ENCODE data around the gene ATP6V0A1. TPM values are rescaled to one million over a fixed set of nuclear protein-coding genes. Genes with fewer than 3 reads are reported as not detected.

Gene ATP6V0A1
- total RNA-seq, 1 donor from 2014 or later = 40.4 TPM

GRCh38 chr17:42508426-42509165, 49.9 kb downstream of the ATP6V0A1 start:
- peaks cover 5% of the 10 kb centered on the region for H3K27me3 Mint-ChIP-seq (ENCODE audit: insufficient read depth, low read depth)
- no peaks in the 10 kb centered on the region for H3K9me3 ChIP-seq (ENCODE audit: low read depth)
- H3K4me1 ChIP-seq = peaks cover 9% of the 10 kb centered on the region
- no peak overlapping the region for H3K4me2 ChIP-seq
- no peaks in the 10 kb centered on the region for H3K27me3 ChIP-seq
- no peak overlapping the region for H3K4me3 Mint-ChIP-seq
- H3K27ac Mint-ChIP-seq = no peak overlapping the region
- peaks cover 28% of the 10 kb centered on the region for H3K36me3 Mint-ChIP-seq
- no peaks in the 10 kb centered on the region for H3K79me2 ChIP-seq (ENCODE audit: low read depth)
- H3K9me3 Mint-ChIP-seq = no peaks in the 10 kb centered on the region
- H3K4me1 Mint-ChIP-seq = peaks cover 30% of the 10 kb centered on the region
- H3K36me3 ChIP-seq = no peaks in the 10 kb centered on the region
- H2AFZ ChIP-seq (replicated peaks) = no peak overlapping the region
- no peak for DNase-seq (ENCODE audit: low spot score)
- H3F3A ChIP-seq (ENCODE audit: low read depth) = no peaks in the 10 kb centered on the region
- no peak overlapping the region for H3K4me3 ChIP-seq
- TF ChIP-seq EZH2 (IDR thresholded peaks at IDR 0.05) (no peak), EZH2phosphoT487 (IDR thresholded peaks at IDR 0.05) (no peak)
- H3K9ac ChIP-seq = no peak overlapping the region
- no peak overlapping the region for H3K27ac ChIP-seq
- no peaks in the 10 kb centered on the region for H4K20me1 ChIP-seq (ENCODE audit: low read depth)

DNA sequence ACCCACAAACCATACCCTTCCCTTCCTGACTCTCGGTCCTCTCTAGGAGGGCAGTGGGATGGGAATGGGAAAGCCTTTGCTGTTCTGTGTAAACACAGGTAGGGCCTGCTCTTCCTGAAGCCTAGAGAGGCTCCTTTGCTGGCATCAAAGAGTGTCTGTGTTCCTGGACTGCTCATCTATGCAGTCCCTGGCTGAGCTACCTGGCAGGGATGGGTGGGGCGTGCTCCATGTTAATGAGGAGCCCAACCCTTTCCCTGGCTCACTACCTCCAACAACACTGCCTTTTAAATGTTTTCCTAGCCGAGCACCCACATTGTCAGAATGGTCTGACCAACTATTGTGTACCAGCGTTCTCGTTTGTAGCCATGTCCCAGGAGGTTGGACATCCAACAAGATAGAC, 50.7 kb downstream of the ATP6V0A1 start:
- H3K9me3 ChIP-seq (ENCODE audit: low read depth) = no peaks in the 10 kb centered on the region
- H3K4me1 Mint-ChIP-seq = peaks cover 30% of the 10 kb centered on the region
- H2AFZ ChIP-seq (replicated peaks) = no peak overlapping the region
- no peak overlapping the region for H3K4me3 ChIP-seq
- no peak overlapping the region for H3K4me2 ChIP-seq
- no peaks in the 10 kb centered on the region for H3K9me3 Mint-ChIP-seq
- no peaks in the 10 kb centered on the region for H3K79me2 ChIP-seq (ENCODE audit: low read depth)
- peaks cover 5% of the 10 kb centered on the region for H3K27me3 Mint-ChIP-seq (ENCODE audit: insufficient read depth, low read depth)
- H3K4me1 ChIP-seq = peaks cover 12% of the 10 kb centered on the region
- no peak for DNase-seq (ENCODE audit: low spot score)
- H3K4me3 Mint-ChIP-seq = no peak overlapping the region
- H3K36me3 Mint-ChIP-seq = peaks cover 28% of the 10 kb centered on the region
- H3K36me3 ChIP-seq = no peaks in the 10 kb centered on the region
- no peak overlapping the region for H3K27ac Mint-ChIP-seq
- no peak overlapping the region for H3K27ac ChIP-seq
- H3K27me3 ChIP-seq = no peaks in the 10 kb centered on the region
- no peaks in the 10 kb centered on the region for H3F3A ChIP-seq (ENCODE audit: low read depth)
- TF ChIP-seq EZH2 (IDR thresholded peaks at IDR 0.05) = no peak
- TF ChIP-seq EZH2phosphoT487 (IDR thresholded peaks at IDR 0.05) = no peak
- TF ChIP-seq, protein P1, sequence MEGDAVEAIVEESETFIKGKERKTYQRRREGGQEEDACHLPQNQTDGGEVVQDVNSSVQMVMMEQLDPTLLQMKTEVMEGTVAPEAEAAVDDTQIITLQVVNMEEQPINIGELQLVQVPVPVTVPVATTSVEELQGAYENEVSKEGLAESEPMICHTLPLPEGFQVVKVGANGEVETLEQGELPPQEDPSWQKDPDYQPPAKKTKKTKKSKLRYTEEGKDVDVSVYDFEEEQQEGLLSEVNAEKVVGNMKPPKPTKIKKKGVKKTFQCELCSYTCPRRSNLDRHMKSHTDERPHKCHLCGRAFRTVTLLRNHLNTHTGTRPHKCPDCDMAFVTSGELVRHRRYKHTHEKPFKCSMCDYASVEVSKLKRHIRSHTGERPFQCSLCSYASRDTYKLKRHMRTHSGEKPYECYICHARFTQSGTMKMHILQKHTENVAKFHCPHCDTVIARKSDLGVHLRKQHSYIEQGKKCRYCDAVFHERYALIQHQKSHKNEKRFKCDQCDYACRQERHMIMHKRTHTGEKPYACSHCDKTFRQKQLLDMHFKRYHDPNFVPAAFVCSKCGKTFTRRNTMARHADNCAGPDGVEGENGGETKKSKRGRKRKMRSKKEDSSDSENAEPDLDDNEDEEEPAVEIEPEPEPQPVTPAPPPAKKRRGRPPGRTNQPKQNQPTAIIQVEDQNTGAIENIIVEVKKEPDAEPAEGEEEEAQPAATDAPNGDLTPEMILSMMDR (IDR thresholded peaks at IDR 0.05) = no peak
- H4K20me1 ChIP-seq (ENCODE audit: low read depth) = no peaks in the 10 kb centered on the region
- H3K9ac ChIP-seq = no peak overlapping the region

DNA sequence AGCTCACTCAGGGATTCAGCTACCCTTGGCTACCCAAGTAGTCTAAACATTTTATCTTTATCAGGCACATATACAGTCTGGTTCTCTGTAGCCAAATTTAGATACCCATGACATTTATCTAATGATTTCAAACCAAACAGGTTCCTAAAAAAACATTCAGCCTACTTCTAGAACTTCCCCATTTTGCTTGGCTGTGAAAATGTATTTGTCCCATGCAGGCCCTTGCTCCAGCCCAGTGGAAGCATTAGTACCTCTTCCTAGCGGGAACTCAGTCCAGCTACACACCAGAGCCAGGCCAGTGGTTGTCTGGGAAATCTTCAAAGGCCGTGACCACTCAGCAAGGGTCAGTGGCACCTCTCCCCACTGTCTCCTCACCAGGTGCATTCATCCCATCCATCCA, 51.2 kb downstream of the ATP6V0A1 start:
- Histone ChIP-seq H3K4me2 (no peak overlapping the region), H3K79me2 (ENCODE audit: low read depth) (no peaks in the 10 kb centered on the region), H3K27me3 (no peaks in the 10 kb centered on the region), H2AFZ (replicated peaks) (no peak overlapping the region), H3K27ac (no peak overlapping the region), H3K4me3 (no peak overlapping the region), H3K9ac (no peak overlapping the region), H4K20me1 (ENCODE audit: low read depth) (no peaks in the 10 kb centered on the region), H3K9me3 (ENCODE audit: low read depth) (no peaks in the 10 kb centered on the region), H3F3A (ENCODE audit: low read depth) (no peaks in the 10 kb centered on the region), H3K4me1 (peaks cover 12% of the 10 kb centered on the region), H3K36me3 (no peaks in the 10 kb centered on the region)
- no peak overlapping the region for H3K27ac Mint-ChIP-seq
- peaks cover 32% of the 10 kb centered on the region for H3K4me1 Mint-ChIP-seq
- DNase-seq (ENCODE audit: low spot score) = no peak
- H3K4me3 Mint-ChIP-seq = no peak overlapping the region
- peaks cover 5% of the 10 kb centered on the region for H3K27me3 Mint-ChIP-seq (ENCODE audit: insufficient read depth, low read depth)
- peaks cover 31% of the 10 kb centered on the region for H3K36me3 Mint-ChIP-seq
- TF ChIP-seq EZH2phosphoT487 (IDR thresholded peaks at IDR 0.05) (no peak), EZH2 (IDR thresholded peaks at IDR 0.05) (no peak)
- TF ChIP-seq, protein P1 (IDR thresholded peaks at IDR 0.05) = no peak
- H3K9me3 Mint-ChIP-seq = no peaks in the 10 kb centered on the region

- Histone ChIP-seq H3K4me1 (peaks cover 3% of the 10 kb centered on the region), H3K9me3 (ENCODE audit: low read depth) (no peaks in the 10 kb centered on the region), H3K27me3 (no peaks in the 10 kb centered on the region), H4K20me1 (ENCODE audit: low read depth) (no peaks in the 10 kb centered on the region), H3K4me2 (no peak overlapping the region), H3K4me3 (no peak overlapping the region), H3F3A (ENCODE audit: low read depth) (no peaks in the 10 kb centered on the region), H3K36me3 (no peaks in the 10 kb centered on the region), H2AFZ (replicated peaks) (no peak overlapping the region), H3K27ac (no peak overlapping the region), H3K9ac (no peak overlapping the region), H3K79me2 (ENCODE audit: low read depth) (no peaks in the 10 kb centered on the region)
- no peak for DNase-seq (ENCODE audit: low spot score)
- peaks cover 1% of the 10 kb centered on the region for H3K27me3 Mint-ChIP-seq (ENCODE audit: insufficient read depth, low read depth)
- peaks cover 24% of the 10 kb centered on the region for H3K4me1 Mint-ChIP-seq
- H3K36me3 Mint-ChIP-seq = peaks cover 32% of the 10 kb centered on the region
- H3K9me3 Mint-ChIP-seq = no peaks in the 10 kb centered on the region
- TF ChIP-seq, protein P1 (IDR thresholded peaks at IDR 0.05) = no peak
- TF ChIP-seq EZH2 (IDR thresholded peaks at IDR 0.05) (no peak), EZH2phosphoT487 (IDR thresholded peaks at IDR 0.05) (no peak)
- peak overlapping the region; percentile 63 for H3K27ac Mint-ChIP-seq
- H3K4me3 Mint-ChIP-seq = no peak overlapping the region
Measured at GRCh38 chr17:42512246-42512645, 53.6 kb downstream of the ATP6V0A1 start.

All from neural progenitor cell (in vitro differentiated cells).